Lower leg skin (tissue), 4 donors: ENCODE measurements around the gene FAM72D. TPM values are rescaled to one million over a fixed set of nuclear protein-coding genes. Genes with fewer than 3 reads are reported as not detected.
"Not testable (repeated sequence)": the region's sequence is repeated elsewhere in the genome, so short reads cannot be mapped to it uniquely, and the experiment has no call there.

Experiments
- DNase-seq, 2 donors: peaks; one replicate each; pipeline ENCODE4 v3.0.0-alpha.2; 2019; ENCODE audit warnings: low spot score in 2 of 2
- H3K4me3 ChIP-seq: fragments of 200-600 bp; sonication (generic); 2 replicates; pipeline ENCODE4 v1.5.1; 2017; ENCODE audit warnings: mild to moderate bottlenecking, low read depth; ENCODE audit not compliant: poor library complexity, severe bottlenecking
- WGBS, 2 donors: methylation state at CpG; one replicate each; pipeline ENCODE4 v1.1.5; 2018; 5-methylcytosine and 5-hydroxymethylcytosine counted together
- intact Hi-C: fragments of 100-400 bp; cut with DNase I; formaldehyde crosslinking; loops from one replicate; pipeline ENCODE4 v1.15.0; 2023; ENCODE audit warnings: low total_unique reads
- total RNA-seq, 4 donors: library from RNA; depleted of rRNA; stranded (reverse); fragments of >200 nt; gene quantifications; one replicate each; pipeline ENCODE4 v1.1.0, GENCODE V29; 2016

FAM72D gene
- total RNA-seq, 4 donors from 2014 or later = 0.10 to 1.4 (median 0.41) TPM

GRCh38 chr1:145115587-145116493 is 20.1 kb downstream of the FAM72D start:
- WGBS, 2 donors = no CpG with 5 or more reads among the region's 6 CpGs
- intact Hi-C loops, H3K4me3 ChIP-seq: not testable (repeated sequence)

GRCh38 chr1:145119842-145120241 is 24.1 kb downstream of the FAM72D start:
- intact Hi-C loops, DNase-seq, H3K4me3 ChIP-seq: not testable (repeated sequence)
- WGBS, 2 donors = no CpG with 5 or more reads among the region's 3 CpGs

More at GRCh38 chr1:145115587-145116493, 20.1 kb downstream of the FAM72D start:
- DNase-seq = not testable (repeated sequence)

- DNase-seq, H3K4me3 ChIP-seq, intact Hi-C loops: not testable (repeated sequence)
- no CpG with 5 or more reads among the region's 7 CpGs for WGBS, 2 donors
Measured at GRCh38 chr1:145122344-145123061, 26.7 kb downstream of the FAM72D start.

GRCh38 chr1:145123062-145123395 is 27.3 kb downstream of the FAM72D start:
- DNase-seq, H3K4me3 ChIP-seq, intact Hi-C loops: not testable (repeated sequence)
- WGBS, 2 donors = no CpG with 5 or more reads among the region's 1 CpG

- DNase-seq, H3K4me3 ChIP-seq, intact Hi-C loops: not testable (repeated sequence)
- no CpG with 5 or more reads among the region's 7 CpGs for WGBS, 2 donors
Measured at GRCh38 chr1:145123992-145124641, 28.3 kb downstream of the FAM72D start.

GRCh38 chr1:145125112-145125511 is 29.3 kb downstream of the FAM72D start:
- intact Hi-C loops, DNase-seq, H3K4me3 ChIP-seq: not testable (repeated sequence)
- WGBS, 2 donors = no CpG with 5 or more reads among the region's 1 CpG

- intact Hi-C loops, DNase-seq: not testable (repeated sequence)
Measured at GRCh38 chr1:145127144-145127543, 31.4 kb downstream of the FAM72D start.

GRCh38 chr1:145128697-145129469 is 33.1 kb downstream of the FAM72D start:
- WGBS, 2 donors = 55 to 58% methylated on average over 12 of the region's 14 CpGs
- intact Hi-C loops, H3K4me3 ChIP-seq: not testable (repeated sequence)
- peak in 1 of 2 donors; percentile 77 for DNase-seq

More at GRCh38 chr1:145127144-145127543, 31.4 kb downstream of the FAM72D start:
- not testable (repeated sequence) for H3K4me3 ChIP-seq

GRCh38 chr1:145134476-145134875 is 38.7 kb downstream of the FAM72D start:
- H3K4me3 ChIP-seq, intact Hi-C loops, DNase-seq: not testable (repeated sequence)
- no CpG with 5 or more reads among the region's 1 CpG for WGBS, 2 donors

- H3K4me3 ChIP-seq, intact Hi-C loops: not testable (repeated sequence)
Measured at GRCh38 chr1:145140549-145140948, 44.8 kb downstream of the FAM72D start.

GRCh38 chr1:145144264-145144913 is 48.6 kb downstream of the FAM72D start:
- intact Hi-C loops, H3K4me3 ChIP-seq, DNase-seq: not testable (repeated sequence)
- 39% methylated on average over 2 of the region's 3 CpGs for WGBS, 2 donors

More at GRCh38 chr1:145140549-145140948, 44.8 kb downstream of the FAM72D start:
- DNase-seq = not testable (repeated sequence)
- WGBS, 2 donors = no CpG with 5 or more reads among the region's 2 CpGs

- intact Hi-C loops, H3K4me3 ChIP-seq, DNase-seq: not testable (repeated sequence)
- WGBS, 2 donors = 69% methylated on average over 2 of the region's 4 CpGs; no CpG with 5 or more reads in 1 of the 2 donors
Measured at GRCh38 chr1:145146308-145146707, 50.5 kb downstream of the FAM72D start.

GRCh38 chr1:145147172-145147571 is 51.4 kb downstream of the FAM72D start:
- H3K4me3 ChIP-seq, DNase-seq, intact Hi-C loops: not testable (repeated sequence)
- 79 to 83% methylated on average over 3 to 4 of the region's 4 CpGs for WGBS, 2 donors

GRCh38 chr1:145155421-145155820 is 59.6 kb downstream of the FAM72D start:
- intact Hi-C loops, DNase-seq, H3K4me3 ChIP-seq: not testable (repeated sequence)
- no CpG with 5 or more reads among the region's 4 CpGs for WGBS, 2 donors
